Astrocyte of the cerebellum (primary cell): ENCODE data around the gene SDHAF2.
"Not testable (repeated sequence)": the region's sequence is repeated elsewhere in the genome, so short reads cannot be mapped to it uniquely, and the experiment has no call there.

Experiments
- DNase-seq: peaks from one replicate; pipeline ENCODE4 v3.0.0-alpha.2; 2011; ENCODE audit warnings: low read depth
- H3K4me3 ChIP-seq: 2 replicates; pipeline ENCODE4 v1.5.1; 2011; ENCODE audit warnings: mild to moderate bottlenecking, low read depth, low read length, moderate library complexity
- in situ Hi-C: cut with HindIII; loops from 2 replicates; pipeline ENCODE4 v1.10.0; 2017; ENCODE audit warnings: low sequenced_read_pairs
- TF ChIP-seq, protein P1 (sequence below): IDR thresholded peaks from 2 replicates; pipeline ENCODE4 v1.5.1; 2012; ENCODE audit warnings: low read length, low read depth, moderate library complexity, mild to moderate bottlenecking; ENCODE audit errors: missing control alignments

Gene SDHAF2

GRCh38 chr11:61429691-61430582 lies at the start of gene SDHAF2, which contains the start of gene CPSF7:
TSS of gene SDHAF2 (plus strand) at chr11:61430124. CDS start at chr11:61430147, 23 bp downstream.
TSS of gene CPSF7 (minus strand) at chr11:61429975. CDS start at chr11:61429235, 740 bp downstream.
- in situ Hi-C loops, result no loop called here
- H3K4me3 ChIP-seq, result peak within 1 kb of the TSS; percentile 99
- TF ChIP-seq, protein P1, sequence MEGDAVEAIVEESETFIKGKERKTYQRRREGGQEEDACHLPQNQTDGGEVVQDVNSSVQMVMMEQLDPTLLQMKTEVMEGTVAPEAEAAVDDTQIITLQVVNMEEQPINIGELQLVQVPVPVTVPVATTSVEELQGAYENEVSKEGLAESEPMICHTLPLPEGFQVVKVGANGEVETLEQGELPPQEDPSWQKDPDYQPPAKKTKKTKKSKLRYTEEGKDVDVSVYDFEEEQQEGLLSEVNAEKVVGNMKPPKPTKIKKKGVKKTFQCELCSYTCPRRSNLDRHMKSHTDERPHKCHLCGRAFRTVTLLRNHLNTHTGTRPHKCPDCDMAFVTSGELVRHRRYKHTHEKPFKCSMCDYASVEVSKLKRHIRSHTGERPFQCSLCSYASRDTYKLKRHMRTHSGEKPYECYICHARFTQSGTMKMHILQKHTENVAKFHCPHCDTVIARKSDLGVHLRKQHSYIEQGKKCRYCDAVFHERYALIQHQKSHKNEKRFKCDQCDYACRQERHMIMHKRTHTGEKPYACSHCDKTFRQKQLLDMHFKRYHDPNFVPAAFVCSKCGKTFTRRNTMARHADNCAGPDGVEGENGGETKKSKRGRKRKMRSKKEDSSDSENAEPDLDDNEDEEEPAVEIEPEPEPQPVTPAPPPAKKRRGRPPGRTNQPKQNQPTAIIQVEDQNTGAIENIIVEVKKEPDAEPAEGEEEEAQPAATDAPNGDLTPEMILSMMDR, result no peak
- peak; percentile 80 for DNase-seq

GRCh38 chr11:61380884-61381283 lies 49.0 kb upstream of the SDHAF2 start:
- no peak overlapping the region for H3K4me3 ChIP-seq
- DNase-seq, result no peak
- in situ Hi-C loops, result no loop called here
- TF ChIP-seq, protein P1, result no peak

DNA sequence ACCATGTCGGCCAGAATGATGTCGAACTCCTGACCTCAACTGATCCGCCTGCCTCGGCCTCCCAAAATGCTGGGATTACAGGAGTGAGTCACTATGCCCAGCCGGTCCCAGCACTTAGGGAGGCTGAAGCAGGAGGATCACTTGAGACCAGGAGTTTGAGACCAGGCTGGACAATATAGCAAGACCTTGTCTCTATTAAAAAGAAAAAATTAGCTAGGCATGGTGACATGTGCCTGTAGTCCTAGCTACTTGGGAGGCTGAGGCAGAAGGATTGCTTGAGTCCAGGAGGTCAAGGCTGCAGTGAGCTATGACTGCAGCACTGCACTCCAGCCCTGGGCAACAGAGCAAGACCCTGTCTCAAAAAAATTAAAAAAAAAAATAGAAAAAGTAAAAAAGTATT lies 46.1 kb upstream of the SDHAF2 start:
- in situ Hi-C loops, H3K4me3 ChIP-seq, DNase-seq: not testable (repeated sequence)

DNA sequence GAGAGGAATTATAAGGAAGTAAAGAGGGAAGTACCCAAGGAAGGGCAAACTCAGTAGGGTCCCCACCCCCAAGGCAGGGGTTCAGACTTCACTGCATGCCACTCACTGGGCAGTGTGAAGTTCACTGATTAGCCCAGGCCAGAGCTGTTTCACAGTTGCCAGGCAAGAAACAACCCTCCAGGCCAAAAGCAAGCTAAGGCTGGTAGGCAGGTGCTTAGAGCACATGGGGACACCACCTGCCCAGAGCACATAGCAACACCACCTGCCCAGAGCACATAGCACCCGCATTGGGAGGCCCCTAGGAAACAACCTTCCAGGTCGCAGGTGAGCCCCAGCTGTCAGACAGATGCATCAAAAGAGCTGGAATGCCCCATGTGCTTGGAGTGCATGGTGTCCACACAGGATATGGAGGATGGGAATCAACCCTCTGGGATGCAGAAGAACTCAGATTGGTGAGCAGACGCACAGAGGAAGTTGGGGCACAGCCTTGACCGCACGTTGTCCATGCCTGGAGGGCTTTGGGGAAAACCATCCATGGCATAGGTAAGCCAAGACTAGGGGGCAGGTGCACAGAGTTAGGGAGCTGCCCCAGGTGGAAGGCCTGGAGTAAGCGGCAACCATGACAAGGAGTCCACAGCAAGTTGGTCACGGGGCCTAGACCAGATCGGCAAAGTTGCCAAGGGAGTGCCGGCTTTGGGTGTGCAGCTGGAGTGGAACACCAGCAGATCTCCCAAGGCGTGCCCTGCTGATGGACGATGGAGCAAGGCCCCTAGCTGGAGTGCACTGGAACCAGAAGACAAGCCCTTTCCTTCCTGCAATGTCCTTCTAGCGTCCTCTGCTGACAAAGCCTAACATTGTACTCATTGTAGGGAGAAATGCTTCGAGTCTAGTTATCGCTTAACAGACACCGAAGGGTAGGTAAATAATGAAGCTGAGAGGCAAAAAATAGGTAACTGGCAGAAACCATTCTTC lies 45.4 kb upstream of the SDHAF2 start:
- in situ Hi-C loops, result no loop called here
- TF ChIP-seq, protein P1, result peak; percentile 24
- no peak for DNase-seq
- H3K4me3 ChIP-seq, result no peak overlapping the region

- TF ChIP-seq, protein P1, result no peak
- no peak overlapping the region for H3K4me3 ChIP-seq
- in situ Hi-C loops, result no loop called here
- DNase-seq, result no peak
Observed at GRCh38 chr11:61390161-61390560, 39.8 kb upstream of the SDHAF2 start.

GRCh38 chr11:61392981-61393595 lies 36.8 kb upstream of the SDHAF2 start:
- in situ Hi-C loops, result no loop called here
- peak overlapping the region; percentile 73 for H3K4me3 ChIP-seq
- no peak for DNase-seq
- TF ChIP-seq, protein P1, result peak; percentile 20
